Neural cell (in vitro differentiated cells): ENCODE measurements around the gene CLCN1. TPM values are rescaled to one million over a fixed set of nuclear protein-coding genes. Genes with fewer than 3 reads are reported as not detected.

ENCODE experiments used
- H2AFZ ChIP-seq: fragments of 200-600, 300-800 bp; sonication (generic), shearing (Covaris generic); 2 replicates; pipeline ENCODE4 v1.6.0; 2014; ENCODE audit warnings: low read depth, mild to moderate bottlenecking, antibody characterized with exemption, low read length, moderate library complexity
- H3F3A ChIP-seq: fragments of 200-600 bp; shearing (Covaris generic); 2 replicates; pipeline ENCODE4 v1.6.1; 2016; ENCODE audit warnings: mild to moderate bottlenecking, moderate library complexity, mixed read lengths, antibody characterized with exemption, low read length; ENCODE audit not compliant: insufficient read depth, poor library complexity, severe bottlenecking
- H3K27ac ChIP-seq: fragments of 200-600, 300-800 bp; sonication (generic), shearing (Covaris generic); 2 replicates; pipeline ENCODE4 v1.5.1; 2014; ENCODE audit warnings: mild to moderate bottlenecking, low read length, moderate library complexity
- H3K27me3 ChIP-seq: fragments of 300-800, 200-600 bp; sonication (generic), shearing (Covaris generic); 2 replicates; pipeline ENCODE4 v1.6.0; 2014; ENCODE audit warnings: mild to moderate bottlenecking, low read depth, low read length, moderate library complexity; ENCODE audit not compliant: insufficient read depth
- H3K36me3 ChIP-seq: fragments of 300-800, 200-600 bp; sonication (generic), shearing (Covaris generic); 2 replicates; pipeline ENCODE4 v1.5.1; 2014; ENCODE audit warnings: mild to moderate bottlenecking, antibody characterized with exemption, low read length, moderate library complexity; ENCODE audit not compliant: insufficient read depth
- H3K4me2 ChIP-seq: fragments of 300-800, 200-600 bp; sonication (generic), shearing (Covaris generic); 2 replicates; pipeline ENCODE4 v1.6.0; 2014; ENCODE audit warnings: mild to moderate bottlenecking, low read length
- H3K4me3 ChIP-seq: fragments of 300-800, 200-600 bp; sonication (generic), shearing (Covaris generic); 2 replicates; pipeline ENCODE4 v1.5.1; 2014; ENCODE audit warnings: mild to moderate bottlenecking, low read length, moderate library complexity
- H3K79me2 ChIP-seq: fragments of 200-600 bp; shearing (Covaris generic); replicated peaks from 2 replicates; pipeline ENCODE4 v1.6.0; 2014; ENCODE audit warnings: mild to moderate bottlenecking, low read length, moderate library complexity; ENCODE audit not compliant: insufficient read depth
- H3K9ac ChIP-seq: fragments of 300-800, 200-600 bp; sonication (generic), shearing (Covaris generic); 2 replicates; pipeline ENCODE4 v1.6.1; 2016; ENCODE audit warnings: mild to moderate bottlenecking, low read length, mixed read lengths
- H3K9me2 ChIP-seq: fragments of 200-600 bp; shearing (Covaris generic); 2 replicates; pipeline ENCODE4 v1.6.1; 2016; ENCODE audit warnings: mild to moderate bottlenecking, low read length, mixed read lengths; ENCODE audit not compliant: insufficient read depth
- H3K9me3 ChIP-seq: fragments of 200-600, 300-800 bp; sonication (generic), shearing (Covaris generic); 2 replicates; pipeline ENCODE4 v1.6.1; 2016; ENCODE audit warnings: mild to moderate bottlenecking, mixed run types, low read length, moderate library complexity, mixed read lengths
- H4K20me1 ChIP-seq: fragments of 200-600 bp; shearing (Covaris generic); 2 replicates; pipeline ENCODE4 v1.6.1; 2016; ENCODE audit warnings: mild to moderate bottlenecking, mixed run types; ENCODE audit not compliant: insufficient read depth
- CTCF ChIP-seq: fragments of 450-650 bp; IDR thresholded peaks from 2 replicates; pipeline ENCODE4 v1.5.1; 2014; ENCODE audit warnings: antibody characterized with exemption, mild to moderate bottlenecking, moderate library complexity; ENCODE audit not compliant: poor library complexity, severe bottlenecking
- EP300 ChIP-seq: fragments of 450-650 bp; conservative IDR thresholded peaks from 2 replicates; pipeline ENCODE4 v1.6.1; 2014; ENCODE audit warnings: antibody characterized with exemption, mild to moderate bottlenecking, moderate library complexity; ENCODE audit not compliant: poor library complexity, severe bottlenecking
- EZH2 ChIP-seq: fragments of 200-600, 300-800 bp; shearing (Covaris generic), sonication (generic); IDR thresholded peaks from 2 replicates; pipeline ENCODE4 v1.6.1; 2014; ENCODE audit warnings: antibody characterized with exemption, low read length, borderline replicate concordance, mild to moderate bottlenecking; ENCODE audit not compliant: insufficient read depth, poor library complexity, severe bottlenecking
- MXI1 ChIP-seq: fragments of 450-650 bp; conservative IDR thresholded peaks from 2 replicates; pipeline ENCODE4 v1.6.1; 2014; ENCODE audit warnings: antibody characterized with exemption, mild to moderate bottlenecking; ENCODE audit not compliant: poor library complexity, severe bottlenecking
- POLR2AphosphoS5 ChIP-seq: IDR thresholded peaks from 2 replicates; pipeline ENCODE4 v1.6.1; 2012
- RAD21 ChIP-seq: fragments of 450-650 bp; conservative IDR thresholded peaks from 2 replicates; pipeline ENCODE4 v1.6.1; 2014; ENCODE audit warnings: antibody characterized with exemption, mild to moderate bottlenecking, moderate library complexity
- REST ChIP-seq: IDR thresholded peaks from 2 replicates; pipeline ENCODE4 v1.6.1; 2012; ENCODE audit warnings: borderline replicate concordance
- SMC3 ChIP-seq: fragments of 450-650 bp; conservative IDR thresholded peaks from 2 replicates; pipeline ENCODE4 v1.6.1; 2014; ENCODE audit warnings: antibody characterized with exemption, mild to moderate bottlenecking, moderate library complexity; ENCODE audit not compliant: poor library complexity
- TAF1 ChIP-seq: IDR thresholded peaks from 2 replicates; pipeline ENCODE4 v1.6.1; 2012; ENCODE audit warnings: low read depth
- polyA plus RNA-seq: library from polyadenylated mRNA; depleted of rRNA; stranded (reverse); fragments of >200 nt; gene quantifications from 2 replicates; pipeline ENCODE4 v1.2.3, GENCODE V29; 2014

The CLCN1 gene
- polyA plus RNA-seq, 1 donor from 2014 or later, result not detected

DNA sequence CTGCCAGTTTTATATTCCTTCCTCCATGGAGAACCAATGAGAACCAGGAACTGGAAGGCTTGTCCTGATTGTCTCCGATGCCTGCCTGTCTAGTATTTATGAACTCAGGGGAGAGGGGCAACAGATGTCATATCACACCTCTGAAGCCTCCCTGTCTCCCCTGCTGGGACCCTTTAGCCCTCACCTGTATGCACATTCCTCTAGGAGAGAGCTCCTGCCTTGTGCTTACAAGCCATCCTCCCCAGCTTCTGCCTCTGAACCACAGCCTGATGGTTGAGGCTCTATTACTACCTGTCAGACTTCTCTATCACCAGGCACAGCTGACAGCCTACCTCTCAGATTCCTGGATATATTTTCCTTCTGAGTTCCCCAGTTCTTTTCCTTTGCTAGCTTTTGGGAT lies 52.5 kb downstream of the CLCN1 start:
- no peaks in the 10 kb centered on the region for H3K9me2 ChIP-seq
- no peak overlapping the region for H3K9ac ChIP-seq
- no peak overlapping the region for H3K27ac ChIP-seq
- H3K4me3 ChIP-seq, result no peak overlapping the region
- peaks cover 7% of the 10 kb centered on the region for H3K79me2 ChIP-seq
- H3K27me3 ChIP-seq, result no peaks in the 10 kb centered on the region
- no peaks in the 10 kb centered on the region for H4K20me1 ChIP-seq
- no peak overlapping the region for H3K4me2 ChIP-seq
- no peaks in the 10 kb centered on the region for H3F3A ChIP-seq
- TF ChIP-seq SMC3 (no peak), CTCF (no peak), EZH2 (no peak), REST (no peak), TAF1 (no peak), EP300 (no peak), MXI1 (no peak), POLR2AphosphoS5 (no peak), RAD21 (no peak)
- no peaks in the 10 kb centered on the region for H3K9me3 ChIP-seq
- H3K36me3 ChIP-seq, result no peaks in the 10 kb centered on the region
- H2AFZ ChIP-seq, result no peak overlapping the region

DNA sequence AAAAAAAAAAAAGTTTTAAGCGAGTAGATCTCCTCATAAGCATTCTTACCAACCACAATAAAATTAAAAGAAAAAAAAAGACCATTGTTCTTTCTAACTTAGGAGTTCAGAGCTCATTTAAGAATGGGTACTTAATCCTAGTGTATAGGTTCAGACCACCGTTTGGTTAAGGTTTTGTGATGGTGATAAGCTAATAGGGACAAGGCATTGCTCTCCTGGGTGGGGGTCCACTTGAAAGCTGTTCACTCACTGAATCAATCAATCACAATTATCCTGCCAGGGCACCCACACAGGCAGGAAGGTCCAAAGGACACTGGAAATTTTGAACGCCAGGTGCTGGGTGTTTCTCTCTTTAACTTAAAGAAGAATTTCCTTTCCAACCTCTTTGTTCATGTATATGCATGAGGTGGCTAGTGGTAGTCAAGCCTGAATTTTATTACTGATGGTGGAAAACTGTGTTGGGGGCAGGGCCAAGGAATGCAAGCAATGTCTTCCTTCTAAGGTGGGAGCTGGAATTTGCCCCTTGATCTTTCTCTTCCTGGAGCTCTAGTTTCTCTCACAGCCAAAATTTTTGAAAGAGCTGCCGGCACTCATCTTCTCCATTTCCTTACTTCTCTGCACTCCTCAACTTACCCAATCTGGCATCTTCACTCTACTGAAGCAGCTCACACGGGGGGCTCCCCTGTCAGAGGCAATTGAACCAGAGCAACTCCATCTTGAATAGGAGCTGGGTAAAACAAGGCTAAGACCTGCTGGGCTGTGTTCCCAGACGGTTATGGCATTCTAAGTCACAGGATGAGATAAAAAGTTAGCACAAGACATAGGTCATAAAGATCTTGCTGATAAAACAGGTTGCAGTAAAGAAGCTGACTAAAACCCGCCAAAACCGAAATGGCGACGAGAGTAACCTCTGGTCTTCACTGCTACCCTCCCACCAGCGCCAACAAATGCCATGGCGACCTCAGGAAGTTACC lies 54.1 kb downstream of the CLCN1 start:
- TF ChIP-seq REST (no peak), EZH2 (no peak), RAD21 (no peak), SMC3 (no peak)
- H3K4me3 ChIP-seq, result no peak overlapping the region
- H3K27me3 ChIP-seq, result no peaks in the 10 kb centered on the region
- H2AFZ ChIP-seq, result no peak overlapping the region
- H3K27ac ChIP-seq, result no peak overlapping the region
- H3K9me3 ChIP-seq, result no peaks in the 10 kb centered on the region
- no peak overlapping the region for H3K9ac ChIP-seq
- H3F3A ChIP-seq, result no peaks in the 10 kb centered on the region
- no peaks in the 10 kb centered on the region for H3K36me3 ChIP-seq
- H4K20me1 ChIP-seq, result no peaks in the 10 kb centered on the region
- H3K4me2 ChIP-seq, result no peak overlapping the region
- no peaks in the 10 kb centered on the region for H3K9me2 ChIP-seq
- H3K79me2 ChIP-seq, result no peaks in the 10 kb centered on the region
